Endothelial cell of umbilical vein (primary cell): ENCODE data around the gene CCDC61. TPM values are rescaled to one million over a fixed set of nuclear protein-coding genes. Genes with fewer than 3 reads are reported as not detected.

Experiments used
- BruUV-seq: library from RNA; stranded (reverse); fragments of 400-500 nt; replicated peaks from 2 replicates; lab custom pipeline; 2021; lab: Mats Ljungman, UMichigan
- CTCF ChIA-PET: fragments of 300-600, 350-600 bp; sonication (Branson Sonifier 250); formaldehyde crosslinking; loops from one replicate; lab custom pipeline; 2021; ENCODE audit warnings: antibody characterized with exemption, inconsistent platforms; lab: Charles Lee
- POLR2A ChIA-PET: fragments of 300-600, 350-600 bp; sonication (Branson Sonifier 250); formaldehyde crosslinking; loops from one replicate; lab custom pipeline; 2021; ENCODE audit warnings: antibody characterized with exemption, inconsistent platforms; lab: Charles Lee
- DNase-seq: peaks from one replicate; pipeline ENCODE4 v3.0.0-alpha.2; 2011; ENCODE audit warnings: low read depth, low spot score
- FAIRE-seq: peaks from 2 replicates; lab custom pipeline; 2011; peaks lifted over from hg19 to GRCh38; lab: Jason Lieb, UNC
- H2AFZ ChIP-seq: 2 replicates; pipeline ENCODE4 v1.6.0; 2012; ENCODE audit warnings: low read depth, low read length, control low read depth, inconsistent platforms
- H3K27ac ChIP-seq: 2 replicates; pipeline ENCODE4 v1.5.1; 2011; ENCODE audit warnings: low read depth, mild to moderate bottlenecking, control low read depth, low read length, moderate library complexity; ENCODE audit not compliant: insufficient read depth
- H3K27me3 ChIP-seq, 2 experiments: 2 replicates each; pipeline versions ENCODE4 v1.6.0 to v1.6.1; 2011; ENCODE audit warnings: low read length in 2 of 2, mixed read lengths in 1 of 2; ENCODE audit not compliant: control insufficient read depth in 2 of 2, insufficient read depth in 2 of 2
- H3K36me3 ChIP-seq, 2 experiments: 2 replicates in 1 of 2; 3 replicates in 1 of 2; pipeline ENCODE4 v1.5.1; 2011; ENCODE audit warnings: low read length in 2 of 2, mild to moderate bottlenecking in 1 of 2, moderate library complexity in 1 of 2; ENCODE audit not compliant: control insufficient read depth in 2 of 2, insufficient read depth in 2 of 2; ENCODE audit errors: extremely low read depth in 1 of 2
- H3K4me1 ChIP-seq: 3 replicates; pipeline ENCODE4 v1.5.1; 2011; ENCODE audit warnings: mild to moderate bottlenecking, low read length; ENCODE audit not compliant: control insufficient read depth, insufficient read depth; ENCODE audit errors: extremely low read depth
- H3K4me2 ChIP-seq: 2 replicates; pipeline ENCODE4 v1.6.1; 2011; ENCODE audit warnings: low read length, control low read depth, mixed read lengths; ENCODE audit not compliant: insufficient read depth
- H3K4me3 ChIP-seq, 3 experiments: fragments of 200-600 bp in 1 of 3; sonication (generic), shearing (Covaris generic) in 1 of 3; replicated peaks in 1 of 3; 2 replicates each; pipeline ENCODE4 v1.5.1; 2011 to 2016; ENCODE audit warnings: control low read depth in 3 of 3, low read length in 3 of 3, mild to moderate bottlenecking in 2 of 3, inconsistent platforms in 1 of 3, low read depth in 1 of 3, moderate library complexity in 1 of 3; ENCODE audit not compliant: insufficient read depth in 1 of 3
- H3K79me2 ChIP-seq: 2 replicates; pipeline ENCODE4 v1.6.0; 2012; ENCODE audit warnings: low read length, inconsistent platforms; ENCODE audit not compliant: control insufficient read depth, insufficient read depth
- H3K9ac ChIP-seq: replicated peaks from 2 replicates; pipeline ENCODE3; 2011; ENCODE audit warnings: low read length, control low read depth; ENCODE audit not compliant: insufficient read depth; ENCODE audit errors: extremely low read depth
- H3K9me1 ChIP-seq: replicated peaks from 3 replicates; pipeline ENCODE4 v1.6.0; 2011; ENCODE audit warnings: mild to moderate bottlenecking, low read length; ENCODE audit not compliant: control insufficient read depth, insufficient read depth; ENCODE audit errors: extremely low read depth
- H3K9me3 ChIP-seq: replicated peaks from 2 replicates; pipeline ENCODE4 v1.5.1; 2012; ENCODE audit warnings: low read length, inconsistent platforms; ENCODE audit not compliant: control insufficient read depth, insufficient read depth
- H4K20me1 ChIP-seq: replicated peaks from 2 replicates; pipeline ENCODE3; 2011; ENCODE audit warnings: mild to moderate bottlenecking, low read length; ENCODE audit not compliant: control insufficient read depth, insufficient read depth; ENCODE audit errors: extremely low read depth
- CTCF ChIP-seq, 2 donors: IDR thresholded peaks; 1 replicate in 1 of 2; 2 replicates in 1 of 2; pipeline ENCODE4 v1.5.1; 2011; ENCODE audit warnings: low read length in 2 of 2, mild to moderate bottlenecking in 2 of 2, moderate library complexity in 2 of 2, control low read depth in 1 of 2, inconsistent platforms in 1 of 2, low read depth in 1 of 2; ENCODE audit not compliant: insufficient read depth in 1 of 2; ENCODE audit errors: extremely low read depth in 1 of 2
- EZH2 ChIP-seq: IDR thresholded peaks from 2 replicates; pipeline ENCODE4 v1.6.1; 2012; ENCODE audit warnings: borderline replicate concordance, low read depth, mild to moderate bottlenecking, moderate library complexity, low read length, inconsistent platforms; ENCODE audit not compliant: severe bottlenecking
- GATA2 ChIP-seq: IDR thresholded peaks from 2 replicates; pipeline ENCODE4 v1.7.0; 2011; ENCODE audit warnings: low read depth, mild to moderate bottlenecking, moderate library complexity, mixed read lengths, low read length; ENCODE audit not compliant: insufficient read length, insufficient read depth
- JUN ChIP-seq: IDR thresholded peaks from 2 replicates; pipeline ENCODE4 v1.6.1; 2011; ENCODE audit warnings: borderline replicate concordance, low read depth; ENCODE audit not compliant: insufficient read length, insufficient read depth
- MAX ChIP-seq: IDR thresholded peaks from 2 replicates; pipeline ENCODE4 v1.6.1; 2011; ENCODE audit not compliant: insufficient read depth, insufficient read length
- MYC ChIP-seq: IDR thresholded peaks from one replicate; pipeline ENCODE4 v1.6.1; 2011; ENCODE audit warnings: mild to moderate bottlenecking, low read depth, low read length
- POLR2A ChIP-seq: IDR thresholded peaks from 2 replicates; pipeline ENCODE4 v1.6.1; 2012; ENCODE audit warnings: low read depth, mild to moderate bottlenecking, control low read depth, low read length
- POLR2AphosphoS5 ChIP-seq: IDR thresholded peaks from 2 replicates; pipeline ENCODE4 v1.6.1; 2012; ENCODE audit warnings: low read depth, mild to moderate bottlenecking, control low read depth, low read length, moderate library complexity; ENCODE audit not compliant: insufficient read depth
- dilution Hi-C: fragments of 300-500 bp; cut with MboI; formaldehyde crosslinking; loops from one replicate; pipeline ENCODE4 v1.15.0; 2019; ENCODE audit warnings: low sequenced_read_pairs; ENCODE audit not compliant: extremely low pct_ligation_motif_present
- intact Hi-C: fragments of 100-400 bp; cut with micrococcal nuclease; formaldehyde crosslinking; loops from one replicate; pipeline ENCODE4 v1.10.0; 2022
- polyA plus RNA-seq, 4 experiments: library from polyadenylated mRNA; depleted of rRNA in 3 of 4; stranded (reverse) in 3 of 4; unstranded in 1 of 4; fragments of >200 nt; gene quantifications; 2 replicates each; pipeline versions ENCODE4 v1.2.1 to v1.2.3, GENCODE V29; 2011 to 2012; ENCODE audit warnings: missing spikeins in 1 of 4
- total RNA-seq: library from RNA; stranded (reverse); gene quantifications from 2 replicates; pipeline ENCODE4 v1.2.3, GENCODE V29; 2021

CCDC61 gene
- total and polyA plus RNA-seq, 2 donors (not counting 3 experiments of a cell fraction or from before 2014, with no cell fraction given) = 10.3 to 20.1 TPM

GRCh38 chr19:45998834-45999233, 3.6 kb downstream of the CCDC61 start:
- no TSS peak for BruUV-seq
- Histone ChIP-seq H3K4me1 (peaks cover 12% of the 10 kb centered on the region), H3K27ac (no peak overlapping the region), H3K9me3 (no peaks in the 10 kb centered on the region), H3K9ac (no peak overlapping the region), H3K36me3 (no peaks in the 10 kb centered on the region), H2AFZ (no peak overlapping the region), H3K9me1 (no peaks in the 10 kb centered on the region), H4K20me1 (no peaks in the 10 kb centered on the region), H3K79me2 (peaks cover 5% of the 10 kb centered on the region), H3K4me3 (no peak overlapping the region), H3K27me3 (no peaks in the 10 kb centered on the region), H3K4me2 (no peak overlapping the region)
- TF ChIP-seq POLR2AphosphoS5 (no peak), CTCF (IDR thresholded peaks at IDR 0.05; ENCODE audit: extremely low read depth in 1 of 2, insufficient read depth in 1 of 2, low read depth in 1 of 2, low read length in 2 of 2) (no peak), MAX (no peak), JUN (no peak), MYC (no peak), GATA2 (no peak), EZH2 (no peak), POLR2A (no peak)
- no peak for FAIRE-seq
- DNase-seq = no peak
- ChIA-PET CTCF (interaction anchor here (1.0 kb wide), 1 partner anchor 30 kb away, joined by 4 read pairs; no protein-coding TSS in a partner anchor), POLR2A (no interaction called here)
- intact Hi-C loops = loop anchor here (5.0 kb wide), 1 partner anchor 182 kb away; the partner anchor contains the start of gene RSPH6A
- dilution Hi-C loops = no loop called here
